ENCODE results near the gene C6orf89.

GRCh38 chr6:36873612-36874442 lies 11.9 kb upstream of the C6orf89 start:
- TF ChIP-seq CTCF (IDR thresholded peaks at IDR 0.05; ENCODE audit: poor library complexity, severe bottlenecking): peak; percentile 47
- TF ChIP-seq EZH2 (IDR thresholded peaks at IDR 0.05; ENCODE audit: borderline replicate concordance, insufficient read depth, low read length, poor library complexity, severe bottlenecking): no peak
- TF ChIP-seq POLR2AphosphoS5 (IDR thresholded peaks at IDR 0.05): no peak
- TF ChIP-seq SMC3 (conservative IDR thresholded peaks at IDR 0.05; ENCODE audit: poor library complexity): no peak
- no peak for TF ChIP-seq RAD21 (conservative IDR thresholded peaks at IDR 0.05)
- no peak for TF ChIP-seq EP300 (conservative IDR thresholded peaks at IDR 0.05; ENCODE audit: poor library complexity, severe bottlenecking)
- TF ChIP-seq MXI1 (conservative IDR thresholded peaks at IDR 0.05; ENCODE audit: poor library complexity, severe bottlenecking): no peak
- TF ChIP-seq, protein P1, sequence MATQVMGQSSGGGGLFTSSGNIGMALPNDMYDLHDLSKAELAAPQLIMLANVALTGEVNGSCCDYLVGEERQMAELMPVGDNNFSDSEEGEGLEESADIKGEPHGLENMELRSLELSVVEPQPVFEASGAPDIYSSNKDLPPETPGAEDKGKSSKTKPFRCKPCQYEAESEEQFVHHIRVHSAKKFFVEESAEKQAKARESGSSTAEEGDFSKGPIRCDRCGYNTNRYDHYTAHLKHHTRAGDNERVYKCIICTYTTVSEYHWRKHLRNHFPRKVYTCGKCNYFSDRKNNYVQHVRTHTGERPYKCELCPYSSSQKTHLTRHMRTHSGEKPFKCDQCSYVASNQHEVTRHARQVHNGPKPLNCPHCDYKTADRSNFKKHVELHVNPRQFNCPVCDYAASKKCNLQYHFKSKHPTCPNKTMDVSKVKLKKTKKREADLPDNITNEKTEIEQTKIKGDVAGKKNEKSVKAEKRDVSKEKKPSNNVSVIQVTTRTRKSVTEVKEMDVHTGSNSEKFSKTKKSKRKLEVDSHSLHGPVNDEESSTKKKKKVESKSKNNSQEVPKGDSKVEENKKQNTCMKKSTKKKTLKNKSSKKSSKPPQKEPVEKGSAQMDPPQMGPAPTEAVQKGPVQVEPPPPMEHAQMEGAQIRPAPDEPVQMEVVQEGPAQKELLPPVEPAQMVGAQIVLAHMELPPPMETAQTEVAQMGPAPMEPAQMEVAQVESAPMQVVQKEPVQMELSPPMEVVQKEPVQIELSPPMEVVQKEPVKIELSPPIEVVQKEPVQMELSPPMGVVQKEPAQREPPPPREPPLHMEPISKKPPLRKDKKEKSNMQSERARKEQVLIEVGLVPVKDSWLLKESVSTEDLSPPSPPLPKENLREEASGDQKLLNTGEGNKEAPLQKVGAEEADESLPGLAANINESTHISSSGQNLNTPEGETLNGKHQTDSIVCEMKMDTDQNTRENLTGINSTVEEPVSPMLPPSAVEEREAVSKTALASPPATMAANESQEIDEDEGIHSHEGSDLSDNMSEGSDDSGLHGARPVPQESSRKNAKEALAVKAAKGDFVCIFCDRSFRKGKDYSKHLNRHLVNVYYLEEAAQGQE (IDR thresholded peaks at IDR 0.05; ENCODE audit: borderline replicate concordance): no peak

All from neural cell (in vitro differentiated cells).